HG03558 (cell line): ENCODE measurements around the gene ZNF737.
A peak's percentile ranks its signal among the peaks of the same experiment; 100 is the strongest.
"Not testable (repeated sequence)": the region's sequence is repeated elsewhere in the genome, so short reads cannot be mapped to it uniquely, and the experiment has no call there.

Source experiments
- ATAC-seq: cut with Tn5 transposase; IDR thresholded peaks from one replicate; pipeline ENCODE4 v1.9.1; 2021; ENCODE audit warnings: moderate number of reproducible peaks; ENCODE audit not compliant: unreplicated experiment; ENCODE audit errors: extremely low read depth

ZNF737 gene

DNA sequence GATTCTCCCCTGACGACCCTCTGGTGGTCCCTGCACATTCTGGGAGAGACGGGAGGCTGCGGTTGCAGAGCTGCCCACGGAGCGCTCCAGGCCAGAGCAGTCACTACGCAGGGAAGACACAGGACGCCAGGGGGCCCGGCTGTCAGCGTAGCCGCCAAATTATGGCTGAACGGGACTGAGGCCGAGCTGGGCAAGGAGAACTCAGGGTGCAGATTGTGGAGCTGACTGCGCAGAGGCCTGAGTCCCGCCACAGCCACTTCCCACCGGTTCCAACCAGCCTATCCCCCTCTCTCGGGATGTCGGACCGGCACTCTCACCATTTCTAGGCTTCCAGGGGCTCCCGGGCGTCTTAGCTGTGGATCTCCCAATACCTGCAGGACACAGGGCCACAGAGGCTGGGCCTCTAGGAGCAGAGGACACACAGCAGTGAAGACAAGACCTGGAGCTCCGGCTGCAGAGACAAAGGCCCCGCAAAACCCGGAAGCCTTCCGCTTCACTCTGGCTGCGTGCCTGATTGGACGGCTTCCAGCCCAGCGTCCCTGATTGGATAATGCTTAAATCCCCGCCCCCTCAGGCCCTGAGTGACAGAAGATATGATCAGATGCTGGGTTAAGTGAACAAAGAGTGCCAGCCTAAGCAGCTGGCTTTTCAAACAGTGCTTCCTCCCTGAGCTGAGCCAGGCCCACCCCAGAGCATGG lies at the start of gene ZNF737:
TSS of gene ZNF737 (minus strand) at position 461 of the 698 bp plus-strand sequence. CDS start at position 320, 141 bp downstream.
- ATAC-seq, result peak; percentile 87

GRCh38 chr19:20614971-20615370 lies 49.4 kb upstream of the ZNF737 start:
- not testable (repeated sequence) for ATAC-seq

- ATAC-seq, result no peak
Measured at GRCh38 chr19:20612711-20613316, 47.2 kb upstream of the ZNF737 start.

- ATAC-seq, result no peak
Measured at GRCh38 chr19:20611866-20612265, 46.3 kb upstream of the ZNF737 start.

DNA sequence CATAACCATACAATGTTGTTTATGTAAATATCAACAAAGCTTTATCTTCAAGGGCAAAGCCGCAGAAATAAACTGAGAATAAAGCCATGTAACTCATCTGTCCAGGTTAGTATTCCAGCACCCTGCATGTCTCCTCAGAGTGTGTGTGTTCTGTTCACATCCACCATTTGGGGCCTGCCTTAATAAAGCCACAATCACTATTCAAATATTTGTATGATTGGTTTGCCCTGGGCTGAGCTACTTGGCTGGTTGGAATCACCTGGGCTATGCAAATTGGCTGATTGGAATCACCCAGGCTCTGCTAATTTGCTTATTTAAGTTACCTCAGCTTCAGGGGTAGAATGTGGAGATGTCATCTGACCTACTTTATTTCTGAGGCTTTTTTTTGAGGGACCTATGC lies 42.4 kb upstream of the ZNF737 start:
- ATAC-seq, result no peak

- ATAC-seq, result no peak
Measured at GRCh38 chr19:20558571-20558970, 7.0 kb downstream of the ZNF737 start.

DNA sequence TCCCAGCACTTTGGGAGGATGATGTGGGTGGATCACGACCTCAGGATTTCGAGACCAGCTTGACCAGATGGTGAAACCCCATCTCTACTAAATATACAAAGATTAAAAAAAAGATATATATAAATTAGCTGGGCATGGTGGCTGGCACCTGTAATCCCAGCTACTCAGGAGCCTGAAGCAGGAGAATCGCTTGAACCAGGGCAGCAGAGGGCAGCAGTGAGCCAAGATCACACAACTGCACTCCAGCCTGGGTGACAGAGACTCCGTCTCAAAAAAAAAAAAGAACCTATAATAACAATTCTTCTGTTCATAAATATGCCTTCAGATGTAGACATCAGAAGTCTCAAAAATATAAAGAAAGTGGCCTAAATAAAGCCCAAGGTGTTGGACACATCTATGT lies 7.6 kb downstream of the ZNF737 start:
- ATAC-seq, result no peak

DNA sequence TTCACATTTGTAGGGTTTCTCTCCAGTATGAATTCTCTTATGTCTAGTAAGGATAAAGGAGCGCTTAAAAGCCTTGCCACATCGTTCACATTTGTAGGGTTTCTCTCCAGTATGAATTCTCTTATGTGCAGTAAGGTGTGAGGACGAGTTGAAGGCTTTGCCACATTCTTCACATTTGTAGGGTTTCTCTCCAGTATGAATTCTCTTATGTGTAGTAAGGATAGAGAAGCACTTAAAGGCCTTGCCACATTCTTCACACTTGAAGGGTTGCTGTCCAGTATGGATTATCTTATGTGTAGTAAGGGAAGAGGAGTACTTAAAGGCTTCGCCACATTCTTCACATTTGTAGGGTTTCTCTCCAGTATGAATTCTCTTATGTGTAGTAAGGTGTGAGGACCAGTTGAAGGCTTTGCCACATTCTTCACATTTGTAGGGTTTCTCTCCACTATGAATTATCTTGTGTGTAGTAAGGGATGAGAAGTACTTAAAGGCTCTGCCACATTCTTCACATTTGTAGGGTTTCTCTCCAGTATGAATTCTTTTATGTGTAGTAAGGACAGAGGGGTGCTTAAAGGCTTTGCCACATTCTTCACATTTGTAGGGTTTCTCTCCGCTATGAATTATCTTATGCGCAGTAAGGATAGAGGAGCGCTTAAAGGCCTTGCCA lies 20.8 kb downstream of the ZNF737 start:
- ATAC-seq, result not testable (repeated sequence)

DNA sequence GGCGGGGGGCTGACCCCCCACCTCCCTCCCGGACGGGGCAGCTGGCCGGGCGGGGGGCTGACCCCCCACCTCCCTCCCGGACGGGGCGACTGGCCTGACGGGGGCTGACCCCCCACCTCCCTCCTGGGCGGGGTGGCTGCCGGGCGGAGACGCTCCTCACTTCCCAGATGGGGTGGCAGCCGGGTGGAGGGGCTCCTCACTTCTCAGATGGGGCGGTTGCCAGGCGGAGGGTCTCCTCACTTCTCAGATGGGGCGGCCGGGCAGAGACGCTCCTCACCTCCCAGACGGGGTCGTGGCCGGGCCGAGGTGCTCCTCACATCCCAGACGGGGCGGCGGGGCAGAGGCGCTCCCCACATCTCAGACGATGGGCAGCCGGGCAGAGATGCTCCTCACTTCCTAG lies 35.3 kb downstream of the ZNF737 start:
- ATAC-seq, result not testable (repeated sequence)

DNA sequence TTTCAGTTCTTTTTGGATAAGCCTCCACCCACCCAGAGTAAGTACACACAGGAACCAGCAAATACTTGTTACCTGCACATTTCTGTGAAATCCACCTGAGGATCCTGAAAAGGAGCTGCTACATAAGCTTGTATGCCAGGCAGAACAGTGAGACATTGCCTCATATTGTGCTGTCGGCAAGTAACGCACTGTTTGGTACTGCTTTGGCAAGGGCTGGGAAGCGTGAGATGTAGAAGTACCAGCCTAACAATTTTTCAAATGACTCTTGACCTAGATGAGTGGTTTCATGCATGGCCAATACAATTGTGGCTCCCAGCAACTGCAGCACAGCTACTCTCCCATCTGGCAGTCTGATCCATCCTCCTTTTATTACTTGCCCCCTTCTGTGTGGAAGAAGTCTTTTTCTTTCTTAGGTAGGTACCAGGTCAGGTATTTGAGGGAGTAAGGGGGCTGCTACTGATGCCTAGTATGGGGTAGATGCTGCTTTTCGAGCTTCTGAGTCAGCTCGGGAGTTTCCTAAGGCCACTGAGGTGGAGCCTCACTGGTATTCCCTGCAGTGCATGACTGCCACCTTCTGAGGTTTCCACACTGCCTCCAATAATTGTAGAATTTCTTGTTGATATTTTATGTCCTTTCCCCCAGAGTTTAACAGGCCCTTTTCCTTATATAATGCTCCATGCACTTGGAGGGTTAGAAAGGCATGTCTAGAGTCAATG lies 52.2 kb downstream of the ZNF737 start:
- no peak for ATAC-seq

DNA sequence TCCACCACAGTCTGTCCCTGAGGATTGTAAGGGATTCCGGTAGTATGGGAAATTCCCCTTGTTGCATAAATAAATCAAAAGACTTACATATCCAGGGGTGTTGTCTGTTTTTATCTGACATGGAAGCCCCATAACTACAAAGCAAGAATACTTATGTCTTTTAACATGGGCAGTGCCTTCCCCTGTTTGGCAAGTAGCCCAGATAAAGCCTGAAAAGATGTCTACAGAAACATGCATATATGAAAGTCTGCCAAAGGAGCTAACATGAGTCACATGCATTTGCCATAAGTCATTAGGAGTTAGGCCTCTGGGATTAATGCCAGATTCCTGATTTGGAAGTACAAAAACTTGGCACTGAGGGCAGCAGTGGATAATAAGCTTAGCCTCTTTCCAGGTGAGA lies 62.1 kb downstream of the ZNF737 start:
- no peak for ATAC-seq
